H1 (cell line): ENCODE measurements around the gene ZNF469. TPM values are rescaled to one million over a fixed set of nuclear protein-coding genes. Genes with fewer than 3 reads are reported as not detected.

ENCODE experiments used
- CTCF ChIA-PET: fragments of 300-600 bp; sonication (Branson Sonifier 250); formaldehyde crosslinking; loops from one replicate; lab custom pipeline; 2021; ENCODE audit not compliant: partially characterized antibody; lab: Charles Lee
- POLR2A ChIA-PET: fragments of 300-600 bp; sonication (Branson Sonifier 250); formaldehyde crosslinking; loops from one replicate; lab custom pipeline; 2021; ENCODE audit warnings: inconsistent platforms; ENCODE audit not compliant: partially characterized antibody; lab: Charles Lee
- DNase-seq, 2 experiments: peaks; one replicate each; pipeline versions ENCODE4 v3.0.0 to v3.0.0-alpha.2; 2010 to 2022; ENCODE audit warnings: low spot score in 2 of 2, low read depth in 1 of 2, mixed read lengths in 1 of 2
- FAIRE-seq: peaks from 2 replicates; lab custom pipeline; 2011; peaks lifted over from hg19 to GRCh38; lab: Jason Lieb, UNC
- H2AFZ ChIP-seq: 2 replicates; pipeline ENCODE4 v1.8.1; 2012; ENCODE audit warnings: low read length, inconsistent platforms
- H2AK5ac ChIP-seq: 2 replicates; pipeline ENCODE4 v1.6.1; 2013; ENCODE audit warnings: low read depth, low read length
- H2BK120ac ChIP-seq: replicated peaks from 2 replicates; pipeline ENCODE3; 2013; ENCODE audit warnings: low read depth, low read length, inconsistent platforms
- H2BK12ac ChIP-seq: 2 replicates; pipeline ENCODE4 v1.6.1; 2013; ENCODE audit warnings: low read depth, low read length
- H2BK15ac ChIP-seq: 2 replicates; pipeline ENCODE4 v1.6.1; 2013; ENCODE audit warnings: low read length
- H2BK20ac ChIP-seq: 2 replicates; pipeline ENCODE4 v1.6.1; 2013; ENCODE audit warnings: low read length
- H2BK5ac ChIP-seq: 2 replicates; pipeline ENCODE4 v1.6.1; 2013; ENCODE audit warnings: low read depth, low read length
- H3K14ac ChIP-seq: 2 replicates; pipeline ENCODE4 v1.6.1; 2013; ENCODE audit warnings: inconsistent platforms; ENCODE audit not compliant: insufficient read length
- H3K18ac ChIP-seq: 2 replicates; pipeline ENCODE4 v1.6.1; 2013; ENCODE audit warnings: low read length; ENCODE audit errors: extremely low read depth
- H3K23ac ChIP-seq: 2 replicates; pipeline ENCODE4 v1.6.1; 2013; ENCODE audit warnings: inconsistent platforms; ENCODE audit not compliant: insufficient read length
- H3K23me2 ChIP-seq: 2 replicates; pipeline ENCODE4 v1.6.1; 2013; ENCODE audit warnings: low read depth, low read length
- H3K27ac ChIP-seq: 2 replicates; pipeline ENCODE4 v1.6.1; 2011; ENCODE audit warnings: low read depth, low read length, inconsistent platforms
- H3K27me3 ChIP-seq, 4 experiments: replicated peaks in 1 of 4; 1 replicate in 1 of 4; 2 replicates in 3 of 4; pipeline versions ENCODE4 v1.6.1 to v1.8.1; 2011 to 2013; ENCODE audit warnings: low read length in 3 of 4, mild to moderate bottlenecking in 3 of 4, inconsistent platforms in 2 of 4, mixed read lengths in 2 of 4, moderate library complexity in 1 of 4; ENCODE audit not compliant: control insufficient read depth in 3 of 4, insufficient read depth in 3 of 4; ENCODE audit errors: extremely low read depth in 1 of 4
- H3K36me3 ChIP-seq, 4 experiments: 2 replicates each; pipeline versions ENCODE4 v1.6.1 to v1.8.1; 2011 to 2013; ENCODE audit warnings: mild to moderate bottlenecking in 4 of 4, low read length in 3 of 4, moderate library complexity in 2 of 4, control low read depth in 1 of 4, inconsistent platforms in 1 of 4; ENCODE audit not compliant: insufficient read depth in 4 of 4, control insufficient read depth in 2 of 4
- H3K4ac ChIP-seq: replicated peaks from 2 replicates; pipeline ENCODE3; 2013; ENCODE audit warnings: low read length, low read depth, mixed read lengths, inconsistent platforms; ENCODE audit not compliant: insufficient read length
- H3K4me1 ChIP-seq, 4 experiments: replicated peaks in 1 of 4; 1 replicate in 1 of 4; 2 replicates in 3 of 4; pipeline versions ENCODE4 v1.6.1 to v1.8.1; 2011 to 2013; ENCODE audit warnings: low read length in 3 of 4, inconsistent platforms in 2 of 4, mixed read lengths in 1 of 4; ENCODE audit not compliant: insufficient read depth in 4 of 4, control insufficient read depth in 3 of 4
- H3K4me2 ChIP-seq, 2 experiments: 2 replicates each; pipeline versions ENCODE4 v1.6.1 to v1.8.1; 2011 to 2013; ENCODE audit warnings: low read depth in 2 of 2, low read length in 2 of 2, control low read depth in 1 of 2, inconsistent platforms in 1 of 2, mild to moderate bottlenecking in 1 of 2; ENCODE audit not compliant: insufficient read depth in 1 of 2
- H3K4me3 ChIP-seq, 4 experiments: fragments of 200-600, 300-600 bp in 1 of 4; sonication (generic), shearing (Covaris generic), sonication (Bioruptor Twin) in 1 of 4; 2 replicates each; pipeline versions ENCODE4 v1.5.1 to v1.8.1; 2011 to 2016; ENCODE audit warnings: low read length in 4 of 4, low read depth in 3 of 4, control low read depth in 2 of 4, inconsistent platforms in 2 of 4, mild to moderate bottlenecking in 2 of 4, mixed read lengths in 1 of 4, moderate library complexity in 1 of 4; ENCODE audit not compliant: insufficient read depth in 2 of 4; ENCODE audit errors: extremely low read depth in 1 of 4
- H3K56ac ChIP-seq: replicated peaks from 2 replicates; pipeline ENCODE3; 2013; ENCODE audit warnings: low read depth, mild to moderate bottlenecking, mixed read lengths, low read length, inconsistent platforms; ENCODE audit not compliant: insufficient read length
- H3K79me1 ChIP-seq: 2 replicates; pipeline ENCODE4 v1.6.1; 2013; ENCODE audit warnings: low read depth, low read length, control low read depth
- H3K79me2 ChIP-seq, 2 experiments: 2 replicates each; pipeline versions ENCODE4 v1.6.1 to v1.8.1; 2012 to 2013; ENCODE audit warnings: low read length in 2 of 2, mild to moderate bottlenecking in 2 of 2, inconsistent platforms in 1 of 2; ENCODE audit not compliant: insufficient read depth in 2 of 2, control insufficient read depth in 1 of 2
- H3K9ac ChIP-seq, 4 experiments: replicated peaks in 1 of 4; 1 replicate in 1 of 4; 2 replicates in 3 of 4; pipeline versions ENCODE4 v1.6.1 to v1.8.1; 2011 to 2013; ENCODE audit warnings: low read depth in 3 of 4, low read length in 3 of 4, control low read depth in 2 of 4, mild to moderate bottlenecking in 2 of 4, moderate library complexity in 2 of 4, inconsistent platforms in 1 of 4; ENCODE audit errors: extremely low read depth in 1 of 4
- H3K9me3 ChIP-seq, 2 experiments: 2 replicates each; pipeline versions ENCODE4 v1.6.1 to v1.8.1; 2012 to 2013; ENCODE audit warnings: mild to moderate bottlenecking in 2 of 2, moderate library complexity in 2 of 2, control low read depth in 1 of 2, inconsistent platforms in 1 of 2, low read depth in 1 of 2, low read length in 1 of 2, mixed read lengths in 1 of 2; ENCODE audit not compliant: insufficient read depth in 2 of 2
- H4K20me1 ChIP-seq, 2 experiments: replicated peaks in 1 of 2; 2 replicates each; pipeline versions ENCODE3 to v1.8.1; 2011 to 2013; ENCODE audit warnings: inconsistent platforms in 2 of 2, low read length in 2 of 2, mild to moderate bottlenecking in 1 of 2; ENCODE audit not compliant: insufficient read depth in 2 of 2, control insufficient read depth in 1 of 2
- H4K5ac ChIP-seq: 2 replicates; pipeline ENCODE4 v1.6.1; 2013; ENCODE audit warnings: low read length, low read depth, mixed read lengths, inconsistent platforms; ENCODE audit not compliant: insufficient read length
- H4K8ac ChIP-seq: 2 replicates; pipeline ENCODE4 v1.8.0; 2013; ENCODE audit warnings: mild to moderate bottlenecking, moderate library complexity, low read length, inconsistent platforms; ENCODE audit not compliant: insufficient read depth; ENCODE audit errors: extremely low read depth
- H4K91ac ChIP-seq: replicated peaks from 2 replicates; pipeline ENCODE3; 2013; ENCODE audit warnings: low read length, mixed read lengths, inconsistent platforms; ENCODE audit not compliant: insufficient read length
- CREB1 ChIP-seq: IDR thresholded peaks from 2 replicates; pipeline ENCODE4 v1.6.1; 2012; ENCODE audit warnings: inconsistent platforms
- POLR2AphosphoS5 ChIP-seq: IDR thresholded peaks from 2 replicates; pipeline ENCODE4 v1.6.1; 2011; ENCODE audit warnings: low read depth, low read length
- SP2 ChIP-seq: IDR thresholded peaks from 2 replicates; pipeline ENCODE4 v1.6.1; 2012; ENCODE audit warnings: mild to moderate bottlenecking, low read length, inconsistent platforms
- TAF7 ChIP-seq: optimal IDR thresholded peaks from 2 replicates; pipeline ENCODE3; 2011; ENCODE audit warnings: low read depth, mild to moderate bottlenecking, inconsistent platforms, low read length, moderate library complexity, borderline replicate concordance
- WGBS, 2 experiments: shearing (Covaris generic) in 1 of 2; methylation state at CpG; one replicate each; pipeline versions ENCODE4 v1.1.6 to v1.1.7; 2013 to 2015; ENCODE audit warnings: low lambda C conversion rate in 2 of 2, mixed read lengths in 2 of 2, inconsistent platforms in 1 of 2, low coverage in 1 of 2, missing lambda C conversion rate in 1 of 2; ENCODE audit not compliant: insufficient replicate concordance in 2 of 2, insufficient coverage in 1 of 2, insufficient read length in 1 of 2; ENCODE audit errors: extremely low coverage in 1 of 2, missing lambda C conversion rate in 1 of 2; 5-methylcytosine and 5-hydroxymethylcytosine counted together
- polyA plus RNA-seq, 7 experiments: library from polyadenylated mRNA; depleted of rRNA in 3 of 7; stranded (reverse) in 5 of 7; unstranded in 2 of 7; fragments of >200 nt in 5 of 7; fragments of 200-250 nt in 2 of 7; gene quantifications; 1 replicate in 5 of 7; 2 replicates in 1 of 7; 4 replicates in 1 of 7; pipeline versions ENCODE4 v1.2.1 to v1.2.3, GENCODE V29; 2011 to 2013; ENCODE audit warnings: missing spikeins in 2 of 7, mixed read lengths in 2 of 7
- total RNA-seq: library from RNA; stranded (reverse); fragmentation: NEBNext Ultra II Directional; extraction: Animal tissue kit (Norgen Biotek cat#: 25700); gene quantifications from 2 replicates; pipeline ENCODE4 v1.2.1, GENCODE V29; 2021

The ZNF469 gene
- total and polyA plus RNA-seq, 2 of the 8 experiments (the other 6 are each of a cell fraction or from before 2014, with no cell fraction given): 0.30 to 1.8 TPM

DNA sequence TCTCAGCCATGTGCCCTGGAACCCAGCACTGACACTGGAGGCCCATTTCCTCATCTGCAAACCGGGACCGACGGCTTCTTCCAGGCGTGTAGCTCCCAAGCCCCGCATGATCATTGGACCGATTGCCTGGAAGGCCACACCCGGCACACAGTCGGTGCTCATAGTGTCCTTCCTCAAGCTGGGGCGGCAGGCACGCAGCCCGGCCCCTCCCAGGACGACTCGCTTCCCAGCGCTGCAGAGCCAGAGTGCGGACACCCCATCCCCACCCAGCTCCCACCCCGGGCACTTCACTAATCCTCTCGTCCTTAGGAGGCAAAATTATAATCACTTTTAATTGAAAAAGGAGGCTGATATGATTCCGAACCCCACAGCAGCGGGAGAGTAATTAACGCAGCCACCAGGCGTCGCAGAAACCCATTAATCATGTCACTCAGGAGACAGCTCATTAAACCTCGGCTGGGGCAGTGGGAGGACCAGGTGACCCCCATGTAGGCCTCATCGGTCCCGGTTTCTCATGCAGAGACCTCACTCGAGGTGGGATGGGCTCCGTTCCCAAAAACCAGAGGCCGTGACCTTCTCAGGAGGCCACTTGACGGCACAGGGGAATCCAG lies 33.1 kb downstream of the ZNF469 start:
- FAIRE-seq: no peak
- POLR2A ChIA-PET: no interaction called here
- no peak overlapping the region for H2BK5ac ChIP-seq
- no peaks in the 10 kb centered on the region for H3K27me3 ChIP-seq
- no peak overlapping the region for H4K5ac ChIP-seq
- H4K8ac ChIP-seq: no peak overlapping the region
- TF ChIP-seq CREB1 (no peak), SP2 (no peak), POLR2AphosphoS5 (no peak), TAF7 (no peak)
- TF ChIP-seq, all 59 proteins: peak for 0
- no peak for DNase-seq
- no peaks in the 10 kb centered on the region for H3K79me2 ChIP-seq
- peaks cover 0 to 1% of the 10 kb centered on the region in 2 experiments for H4K20me1 ChIP-seq
- CTCF ChIA-PET: interaction anchor here (0.6 to 1.9 kb wide), 3 partner anchors 10 to 95 kb away, joined by 3 to 12 read pairs (median 6); no protein-coding TSS in a partner anchor
- no peak overlapping the region for H4K91ac ChIP-seq
- no peak overlapping the region for H3K4ac ChIP-seq
- H3K18ac ChIP-seq: no peak overlapping the region
- H2BK12ac ChIP-seq: no peak overlapping the region
- no peak overlapping the region for H2BK15ac ChIP-seq
- H3K27ac ChIP-seq: no peak overlapping the region
- no peak overlapping the region for H3K9ac ChIP-seq
- H3K23ac ChIP-seq: no peak overlapping the region
- no peaks in the 10 kb centered on the region; a peak in 1 of 7 replicates for H3K4me1 ChIP-seq
- no peak overlapping the region for H3K14ac ChIP-seq
- no peak overlapping the region for H2BK120ac ChIP-seq
- H3K79me1 ChIP-seq: no peaks in the 10 kb centered on the region
- no peak overlapping the region for H3K56ac ChIP-seq
- WGBS, 2 experiments: 93% methylated on average over 29 of the region's 29 CpGs; no CpG with 5 or more reads in 1 of the 2 experiments
- H2BK20ac ChIP-seq: no peak overlapping the region
- no peaks in the 10 kb centered on the region for H3K36me3 ChIP-seq
- no peak overlapping the region for H2AFZ ChIP-seq
- H3K23me2 ChIP-seq: no peaks in the 10 kb centered on the region
- no peak overlapping the region for H3K4me2 ChIP-seq
- no peak overlapping the region for H3K4me3 ChIP-seq
- no peak overlapping the region for H2AK5ac ChIP-seq
- no peaks in the 10 kb centered on the region for H3K9me3 ChIP-seq
